Measurements from ENCODE around the gene CFDP1.

The CFDP1 gene

DNA sequence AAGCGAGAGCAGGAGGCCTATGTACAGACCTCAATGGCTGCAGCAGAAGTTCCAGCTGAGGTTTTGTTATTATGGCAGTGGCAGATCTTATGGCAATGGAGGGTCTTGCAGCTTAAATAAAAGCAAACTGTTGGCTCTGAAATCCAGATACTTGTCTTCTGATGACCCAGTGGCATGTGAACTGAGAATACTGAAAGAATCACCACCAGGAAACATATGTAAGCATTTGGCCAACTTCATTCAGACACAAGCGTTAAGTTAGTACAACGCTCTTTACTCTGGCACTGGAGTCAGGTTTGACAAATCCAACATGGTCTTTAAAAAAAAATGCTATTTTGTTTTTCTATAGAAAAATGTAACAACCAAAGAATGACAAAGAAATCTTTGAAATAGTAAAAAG, 70.5 kb downstream of the CFDP1 start:
- FAIRE-seq, result no peak

- FAIRE-seq, result no peak
Measured at GRCh38 chr16:75361936-75362335, 71.4 kb downstream of the CFDP1 start.

DNA sequence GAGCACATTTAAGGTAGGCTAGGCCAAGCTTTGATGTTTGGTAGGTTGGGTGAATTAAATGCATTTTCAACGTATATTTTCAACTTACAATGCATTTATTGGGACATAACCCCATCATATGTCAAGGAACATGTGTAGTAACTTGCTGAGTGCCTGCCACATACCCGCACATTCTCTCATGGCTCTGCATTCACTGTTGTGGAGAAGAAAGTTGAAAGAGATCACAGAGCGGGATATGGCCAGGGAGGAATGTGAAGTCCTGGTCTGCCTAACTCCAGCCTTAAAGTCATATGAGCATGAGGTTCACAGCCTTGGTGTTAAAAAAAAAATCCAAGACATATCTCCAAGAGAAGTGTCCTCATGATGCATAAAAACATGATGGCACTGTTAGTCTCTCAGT, 79.1 kb downstream of the CFDP1 start:
- FAIRE-seq, result no peak

DNA sequence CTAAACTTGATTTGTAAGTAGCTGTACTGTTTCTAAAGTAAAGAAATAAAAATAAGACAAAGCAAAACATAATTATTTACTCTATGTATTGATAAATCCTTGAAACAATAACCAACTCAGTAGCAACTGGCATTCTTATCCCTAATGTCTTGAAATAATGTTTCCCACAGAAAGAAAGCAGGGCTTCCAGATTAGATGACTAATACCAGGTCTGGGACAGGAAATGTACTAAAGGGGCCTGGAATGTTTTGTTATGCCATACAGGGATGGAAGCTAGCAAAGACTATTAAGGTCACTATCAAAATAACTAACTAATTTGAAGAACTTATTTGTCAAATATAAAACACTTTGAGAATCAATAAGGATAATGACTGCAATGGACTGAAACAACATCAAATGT, 82.1 kb downstream of the CFDP1 start:
- FAIRE-seq, result no peak

DNA sequence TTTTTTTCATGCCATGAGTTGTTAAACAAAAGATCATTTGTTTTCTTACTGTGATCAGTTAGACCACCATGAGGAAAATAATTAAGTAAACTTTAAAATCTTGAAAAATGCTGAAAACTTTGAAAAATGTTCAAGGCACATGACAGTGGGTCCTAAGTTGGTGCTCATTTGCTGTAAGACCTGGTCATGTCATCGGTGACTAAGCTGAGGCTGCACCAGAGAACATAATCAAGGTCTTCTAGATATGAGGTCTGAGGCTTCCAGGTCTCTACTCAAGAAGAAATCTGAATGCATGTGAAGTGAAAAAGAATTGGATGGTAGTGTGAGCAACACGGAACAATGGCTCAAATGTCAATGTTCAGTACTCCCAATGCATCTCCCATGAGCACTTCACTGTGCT, 87.6 kb downstream of the CFDP1 start:
- no peak for FAIRE-seq

DNA sequence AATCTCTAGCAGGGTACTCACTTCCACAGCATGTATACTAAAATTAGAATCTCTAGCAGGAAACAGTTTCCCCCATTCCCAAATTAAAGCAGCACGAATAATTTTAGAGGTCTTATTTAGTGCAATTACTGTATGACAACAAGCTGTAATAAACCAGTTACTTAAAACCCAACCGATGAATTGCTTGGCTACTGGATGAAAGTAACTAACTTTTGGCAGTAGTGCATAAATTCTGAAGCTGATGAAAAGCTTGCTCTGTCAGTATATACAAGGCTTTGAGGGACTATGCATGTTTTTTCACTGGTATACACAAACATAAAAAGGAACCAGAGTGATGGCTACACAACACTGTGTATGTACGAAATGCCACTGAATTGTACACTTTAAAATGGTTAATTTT, 89.4 kb downstream of the CFDP1 start:
- FAIRE-seq, result no peak

- no peak for FAIRE-seq
Measured at GRCh38 chr16:75343286-75343685, 90.0 kb downstream of the CFDP1 start.

DNA sequence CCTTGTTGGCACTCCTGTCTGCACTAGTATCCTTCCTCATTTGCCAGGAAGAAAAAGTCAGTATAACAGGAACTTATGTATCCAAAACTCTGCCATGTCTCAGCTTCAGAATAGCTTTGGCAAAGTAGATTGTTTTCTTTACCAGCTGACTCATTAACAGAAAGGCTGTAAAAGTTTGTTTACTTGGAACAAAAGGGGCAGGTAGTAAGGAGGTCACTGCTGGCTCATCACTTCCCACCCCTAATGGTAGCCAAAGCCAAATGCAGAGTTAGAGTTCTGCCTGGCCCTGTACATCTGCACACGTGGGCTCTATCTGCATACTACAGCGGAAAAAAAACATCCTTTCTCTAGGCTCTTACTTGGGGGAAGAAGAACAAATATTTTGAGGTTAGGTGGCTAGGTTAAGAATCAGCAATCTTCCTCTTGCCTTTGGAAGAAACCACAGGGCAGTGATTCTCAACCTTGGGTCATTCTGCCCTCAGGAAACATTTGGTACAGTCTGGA, 90.9 kb downstream of the CFDP1 start:
- no peak for FAIRE-seq

- FAIRE-seq, result no peak
Measured at GRCh38 chr16:75341564-75342307, 91.6 kb downstream of the CFDP1 start.

DNA sequence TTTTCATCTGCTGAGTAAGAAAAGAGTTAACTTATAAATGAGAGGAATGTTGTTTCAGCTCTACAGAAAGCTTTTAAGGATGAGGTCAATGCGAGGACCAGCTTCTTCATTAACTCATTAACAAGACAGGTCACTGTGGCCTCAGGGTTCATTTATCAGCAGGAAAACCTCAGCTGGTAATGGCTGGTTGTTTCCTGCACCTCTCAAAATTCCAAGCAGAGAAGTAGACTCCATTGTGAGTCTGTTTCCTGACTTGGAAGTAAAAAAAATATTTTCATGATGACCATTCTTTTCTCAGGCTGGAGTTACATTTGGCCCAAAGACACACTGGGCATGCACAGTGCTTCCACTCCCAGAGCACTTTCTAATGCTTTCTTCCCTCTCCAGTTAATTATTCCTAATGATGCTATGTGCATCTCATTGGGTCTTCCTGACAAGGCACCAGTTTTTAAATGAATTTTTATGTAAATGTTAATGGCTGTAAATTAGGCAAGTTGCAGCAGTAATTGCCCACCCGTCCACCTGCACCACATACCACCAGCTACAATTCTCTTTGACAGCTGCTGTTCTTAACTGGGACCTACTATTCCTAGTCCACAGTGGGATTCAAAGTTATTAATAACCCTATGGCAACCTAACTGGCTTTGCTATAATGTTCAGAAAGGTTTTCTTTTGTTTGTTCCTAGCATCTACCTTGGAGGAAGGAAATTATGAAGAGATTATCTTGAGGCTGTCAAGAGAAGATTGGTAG, 92.4 kb downstream of the CFDP1 start:
- no peak for FAIRE-seq

- no peak for FAIRE-seq
Measured at GRCh38 chr16:75337430-75337829, 95.9 kb downstream of the CFDP1 start.

- FAIRE-seq, result no peak
Measured at GRCh38 chr16:75336521-75336920, 96.8 kb downstream of the CFDP1 start.

- no peak for FAIRE-seq
Measured at GRCh38 chr16:75333721-75334163, 99.6 kb downstream of the CFDP1 start.

- no peak for FAIRE-seq
Measured at GRCh38 chr16:75329943-75330342, 103.4 kb downstream of the CFDP1 start.

DNA sequence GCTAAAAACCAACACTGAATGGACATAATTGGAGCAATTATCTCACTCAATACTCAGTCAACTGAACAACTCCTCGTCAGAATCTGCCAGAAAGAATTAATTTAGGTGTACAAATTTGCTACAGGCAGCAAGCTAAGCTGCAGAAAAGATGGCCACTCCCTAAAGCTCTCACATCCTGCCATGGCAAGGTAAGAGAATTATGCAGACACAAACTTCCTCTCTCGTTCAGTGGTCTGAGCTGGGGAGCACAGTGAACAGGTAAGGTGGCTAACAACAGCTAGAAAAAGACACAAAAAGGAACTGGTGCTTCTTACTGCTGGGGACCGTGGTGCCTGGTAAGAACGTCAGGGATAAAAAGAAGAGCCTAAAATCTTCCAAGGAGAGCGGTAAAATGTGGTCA, 107.0 kb downstream of the CFDP1 start:
- FAIRE-seq, result no peak

- FAIRE-seq, result no peak
Measured at GRCh38 chr16:75323933-75324332, 109.4 kb downstream of the CFDP1 start.

DNA sequence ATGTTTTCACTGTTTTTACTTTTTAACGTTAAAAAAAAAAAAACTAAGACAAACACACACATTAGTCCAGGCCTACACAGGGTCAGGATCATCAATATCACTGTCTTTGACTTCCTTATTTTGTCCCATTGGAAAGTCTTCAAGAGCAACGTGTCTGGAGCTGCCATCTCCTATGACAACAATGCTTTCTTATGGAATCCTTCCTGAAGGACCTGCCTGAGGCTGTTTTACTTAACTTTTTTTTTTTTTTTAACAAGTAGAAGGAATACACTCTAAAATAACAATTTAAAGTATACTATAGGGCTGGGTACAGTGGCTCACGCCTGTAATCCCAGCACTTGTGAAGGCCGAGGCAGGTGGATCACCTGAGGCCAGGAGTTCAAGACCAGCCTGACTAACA, 110.1 kb downstream of the CFDP1 start:
- no peak for FAIRE-seq

DNA sequence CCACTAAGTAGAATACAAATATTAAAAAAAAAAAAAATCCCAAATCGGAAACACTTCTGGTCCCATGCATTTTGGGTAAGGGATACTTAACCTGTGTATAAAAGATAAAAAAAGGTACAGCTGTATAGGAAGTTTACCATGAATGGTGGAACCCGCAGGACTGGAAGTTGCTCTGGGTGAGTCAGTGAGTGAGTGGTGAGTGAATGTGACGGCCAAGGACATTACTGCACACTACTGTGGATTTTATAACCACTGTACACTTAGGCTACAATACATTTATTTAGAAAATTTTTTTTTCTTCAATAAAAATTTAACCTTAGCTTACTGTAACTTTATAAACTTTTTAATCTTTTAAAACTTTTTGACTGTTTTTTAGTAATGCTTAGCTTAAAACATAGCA, 110.6 kb downstream of the CFDP1 start:
- no peak for FAIRE-seq

- no peak for FAIRE-seq
Measured at GRCh38 chr16:75320435-75320834, 112.9 kb downstream of the CFDP1 start.

DNA sequence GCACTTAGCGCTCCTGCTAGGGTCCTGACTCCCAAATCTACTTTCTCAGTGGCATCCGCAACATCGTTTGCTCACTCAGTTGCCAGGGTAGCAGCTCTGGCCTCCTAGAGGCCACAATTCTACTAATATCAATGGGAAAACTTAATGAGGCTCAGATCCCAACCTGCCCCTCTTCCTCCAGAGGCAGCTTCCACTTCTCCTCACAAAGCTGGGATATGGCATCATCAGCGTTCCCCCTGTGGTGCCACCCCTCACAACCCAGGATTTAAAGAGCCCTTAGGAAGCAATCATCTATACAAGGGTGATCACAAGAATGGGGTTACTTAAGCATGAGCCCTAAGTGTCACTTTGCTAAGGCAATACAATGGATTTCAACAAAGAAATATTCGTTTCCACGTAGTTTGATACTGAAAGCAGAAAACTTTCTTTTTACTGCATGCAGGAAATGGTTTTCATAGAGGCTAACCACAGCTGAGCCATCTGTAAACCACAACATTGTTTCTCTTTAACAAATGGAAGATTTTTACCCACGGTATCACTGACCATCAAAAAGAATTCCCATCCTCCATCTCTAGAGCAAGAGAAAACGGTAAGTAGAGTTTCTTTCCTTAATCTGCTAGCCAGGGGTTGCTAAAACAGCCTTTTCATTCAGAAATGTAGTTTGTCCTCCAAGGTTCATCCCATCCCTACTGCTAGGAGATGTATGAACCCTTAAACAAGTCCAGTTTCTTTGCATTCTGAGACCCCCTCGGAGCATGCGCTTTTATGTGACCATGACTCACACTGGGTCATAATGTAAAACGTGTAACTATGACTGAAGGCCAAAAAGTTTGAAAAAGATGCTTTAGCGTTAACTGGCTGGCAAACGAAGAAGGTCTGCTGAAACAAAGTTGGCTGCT, 113.5 kb downstream of the CFDP1 start:
- no peak for FAIRE-seq

- no peak for FAIRE-seq
Measured at GRCh38 chr16:75318737-75319136, 114.6 kb downstream of the CFDP1 start.

- FAIRE-seq, result no peak
Measured at GRCh38 chr16:75317532-75317931, 115.8 kb downstream of the CFDP1 start.

GRCh38 chr16:75317101-75317522, 116.2 kb downstream of the CFDP1 start:
- FAIRE-seq, result no peak

All from colon (tissue), 2 donors.